ENCODE data around the gene ROGDI. TPM values are rescaled to one million over a fixed set of nuclear protein-coding genes. Genes with fewer than 3 reads are reported as not detected.
A peak's percentile ranks its signal among the peaks of the same experiment; 100 is the strongest.

The ROGDI gene
- total RNA-seq, 4 donors from 2014 or later, result 43.2 to 97.2 (median 77.6) TPM

DNA sequence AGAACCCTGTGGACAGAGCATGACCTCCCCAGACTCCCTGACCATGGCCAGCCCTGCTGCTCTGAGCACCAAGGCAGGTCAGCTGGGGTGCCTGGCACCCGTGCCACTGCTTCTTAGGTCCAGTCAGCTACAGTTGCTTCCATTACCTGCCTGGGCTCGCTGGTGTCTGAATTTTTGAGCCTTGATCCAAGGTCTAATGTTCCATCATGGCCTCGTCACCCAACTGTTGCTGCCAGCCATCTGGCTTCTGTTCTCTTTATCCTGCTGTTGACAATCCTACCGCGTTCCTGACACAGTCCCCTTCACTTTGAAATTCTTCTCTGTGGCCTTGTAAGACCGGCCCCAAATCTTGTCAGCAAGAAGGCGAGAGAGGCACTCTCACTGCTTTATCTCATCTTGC, 28.0 kb upstream of the ROGDI start:
- WGBS, result 94% methylated on average over 7 of the region's 7 CpGs
- Histone ChIP-seq H3K27ac (replicated peaks in 1 of 4) (no peak overlapping the region), H3K9me3 (no peaks in the 10 kb centered on the region), H3K27me3 (no peaks in the 10 kb centered on the region), H3K4me3 (no peak overlapping the region), H3K36me3 (peaks cover 49 to 96% (median 85%) of the 10 kb centered on the region in 4 donors), H3K4me1 (peaks cover 17 to 37% (median 25%) of the 10 kb centered on the region in 4 donors)
- no peak for TF ChIP-seq POLR2A (IDR thresholded peaks at IDR 0.05; ENCODE audit: low read depth)
- intact Hi-C loops (cut with DNase I), result no loop called here
- no peak for DNase-seq (ENCODE audit: extremely low spot score)

GRCh38 chr16:4828567-4829321, 26.3 kb upstream of the ROGDI start:
- Histone ChIP-seq H3K27ac (replicated peaks in 1 of 4) (no peak overlapping the region), H3K36me3 (peaks cover 62 to 96% (median 91%) of the 10 kb centered on the region in 4 donors), H3K9me3 (no peaks in the 10 kb centered on the region), H3K4me3 (no peak overlapping the region), H3K27me3 (no peaks in the 10 kb centered on the region), H3K4me1 (peaks cover 16 to 45% (median 19%) of the 10 kb centered on the region in 4 donors)
- 92% methylated on average over 11 of the region's 11 CpGs for WGBS
- no peak for DNase-seq (ENCODE audit: extremely low spot score)
- TF ChIP-seq POLR2A (IDR thresholded peaks at IDR 0.05; ENCODE audit: low read depth), result no peak
- TF ChIP-seq POLR2AphosphoS5 (IDR thresholded peaks at IDR 0.05), result no peak
- TF ChIP-seq CTCF (IDR thresholded peaks at IDR 0.05), result no peak
- TF ChIP-seq EP300 (IDR thresholded peaks at IDR 0.05), result no peak
- intact Hi-C loops (cut with DNase I), result no loop called here

GRCh38 chr16:4826980-4827379, 24.5 kb upstream of the ROGDI start:
- H3K27ac ChIP-seq (replicated peaks in 1 of 4), result peak overlapping the region in 3 of 4 donors; percentile 24 to 34 (median 33)
- no peak for TF ChIP-seq POLR2AphosphoS5 (IDR thresholded peaks at IDR 0.05)
- no peak for TF ChIP-seq EP300 (IDR thresholded peaks at IDR 0.05)
- no peak for TF ChIP-seq POLR2A (IDR thresholded peaks at IDR 0.05; ENCODE audit: low read depth)
- no peak for TF ChIP-seq CTCF (IDR thresholded peaks at IDR 0.05)
- no peak overlapping the region for H3K4me3 ChIP-seq
- DNase-seq (ENCODE audit: extremely low spot score), result no peak
- H3K36me3 ChIP-seq, result peaks cover 67 to 100% (median 96%) of the 10 kb centered on the region in 4 donors
- WGBS, result 54% methylated on average over 9 of the region's 10 CpGs
- intact Hi-C loops (cut with DNase I), result no loop called here
- H3K9me3 ChIP-seq, result no peaks in the 10 kb centered on the region
- H3K4me1 ChIP-seq, result peaks cover 14 to 45% (median 16%) of the 10 kb centered on the region in 4 donors
- H3K27me3 ChIP-seq, result no peaks in the 10 kb centered on the region

DNA sequence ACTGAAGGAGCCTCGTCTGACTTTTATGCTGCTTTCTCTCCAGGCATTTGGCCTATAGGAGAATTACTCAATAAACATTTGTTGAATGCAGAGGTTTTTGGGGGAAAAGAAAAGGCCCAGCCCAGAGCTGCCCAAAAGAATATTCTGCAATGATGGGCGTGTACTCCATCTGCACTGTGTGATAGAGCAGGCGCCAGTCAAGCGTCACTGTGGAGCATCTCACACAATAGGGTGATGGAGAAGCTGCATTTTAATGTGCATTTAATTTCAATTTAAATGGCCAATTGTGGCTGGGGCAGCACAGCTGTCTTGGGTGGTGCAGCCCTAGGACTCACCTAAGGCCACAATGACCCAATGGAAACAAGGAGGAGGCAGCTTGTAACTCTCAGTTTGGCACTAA, 24.1 kb upstream of the ROGDI start:
- Histone ChIP-seq H3K4me1 (peaks cover 14 to 45% (median 16%) of the 10 kb centered on the region in 4 donors), H3K4me3 (no peak overlapping the region), H3K9me3 (no peaks in the 10 kb centered on the region), H3K27me3 (no peaks in the 10 kb centered on the region), H3K27ac (replicated peaks in 1 of 4) (peak overlapping the region in 1 of 4 donors; percentile 34), H3K36me3 (peaks cover 66 to 100% (median 96%) of the 10 kb centered on the region in 4 donors)
- WGBS, result 98% methylated on average over 4 of the region's 4 CpGs
- no peak for TF ChIP-seq POLR2A (IDR thresholded peaks at IDR 0.05; ENCODE audit: low read depth)
- no peak for TF ChIP-seq CTCF (IDR thresholded peaks at IDR 0.05)
- TF ChIP-seq POLR2AphosphoS5 (IDR thresholded peaks at IDR 0.05), result no peak
- TF ChIP-seq EP300 (IDR thresholded peaks at IDR 0.05), result no peak
- intact Hi-C loops (cut with DNase I), result no loop called here
- DNase-seq (ENCODE audit: extremely low spot score), result no peak

GRCh38 chr16:4825196-4825595, 22.8 kb upstream of the ROGDI start:
- no peaks in the 10 kb centered on the region for H3K27me3 ChIP-seq
- no peak overlapping the region for H3K4me3 ChIP-seq
- 87% methylated on average over 8 of the region's 8 CpGs for WGBS
- peaks cover 53 to 100% (median 95%) of the 10 kb centered on the region in 4 donors for H3K36me3 ChIP-seq
- no peak for DNase-seq (ENCODE audit: extremely low spot score)
- TF ChIP-seq EP300 (IDR thresholded peaks at IDR 0.05), result no peak
- no peak for TF ChIP-seq POLR2A (IDR thresholded peaks at IDR 0.05; ENCODE audit: low read depth)
- no peak for TF ChIP-seq CTCF (IDR thresholded peaks at IDR 0.05)
- no peak for TF ChIP-seq POLR2AphosphoS5 (IDR thresholded peaks at IDR 0.05)
- intact Hi-C loops (cut with DNase I), result no loop called here
- H3K9me3 ChIP-seq, result no peaks in the 10 kb centered on the region
- no peak overlapping the region for H3K27ac ChIP-seq (replicated peaks in 1 of 4)
- peaks cover 14 to 49% (median 16%) of the 10 kb centered on the region in 4 donors for H3K4me1 ChIP-seq
